ENCODE measurements around the gene COL9A1.

COL9A1 gene

GRCh38 chr6:70188202-70188601 lies 114.7 kb downstream of the COL9A1 start:
- no peak for ATAC-seq
- TF ChIP-seq ZNF8 (CRISPR knock-in tag; IDR thresholded peaks at IDR 0.05) (no peak), ZNF70 (CRISPR knock-in tag; IDR thresholded peaks at IDR 0.05) (no peak), ZC3H10 (CRISPR knock-in tag; IDR thresholded peaks at IDR 0.05) (no peak), ZFP3 (CRISPR knock-in tag; IDR thresholded peaks at IDR 0.05) (no peak), ISL1 (CRISPR knock-in tag; IDR thresholded peaks at IDR 0.05) (no peak), ARNTL (CRISPR knock-in tag; IDR thresholded peaks at IDR 0.05; ENCODE audit: borderline replicate concordance, low read depth) (no peak), ESRRG (CRISPR knock-in tag; IDR thresholded peaks at IDR 0.05) (no peak), PPARA (CRISPR knock-in tag; IDR thresholded peaks at IDR 0.05; ENCODE audit: borderline replicate concordance) (no peak), RARB (CRISPR knock-in tag; IDR thresholded peaks at IDR 0.05) (no peak), POU6F1 (CRISPR knock-in tag; IDR thresholded peaks at IDR 0.05; ENCODE audit: borderline replicate concordance, low read depth) (no peak), ZNF565 (CRISPR knock-in tag; conservative IDR thresholded peaks at IDR 0.05; ENCODE audit: low read depth) (no peak), BACH2 (CRISPR knock-in tag; IDR thresholded peaks at IDR 0.05; ENCODE audit: borderline replicate concordance) (no peak), CSDC2 (CRISPR knock-in tag; IDR thresholded peaks at IDR 0.05) (no peak), OSR1 (CRISPR knock-in tag; IDR thresholded peaks at IDR 0.05) (no peak), ZFP30 (CRISPR knock-in tag; IDR thresholded peaks at IDR 0.05) (no peak), SNAI2 (CRISPR knock-in tag; IDR thresholded peaks at IDR 0.05) (no peak), CREB5 (CRISPR knock-in tag; IDR thresholded peaks at IDR 0.05; ENCODE audit: low read depth) (no peak), TOX (CRISPR knock-in tag; IDR thresholded peaks at IDR 0.05; ENCODE audit: borderline replicate concordance) (no peak)

- TF ChIP-seq CREB5 (CRISPR knock-in tag; IDR thresholded peaks at IDR 0.05; ENCODE audit: low read depth) (no peak), ESRRG (CRISPR knock-in tag; IDR thresholded peaks at IDR 0.05) (no peak), POU6F1 (CRISPR knock-in tag; IDR thresholded peaks at IDR 0.05; ENCODE audit: borderline replicate concordance, low read depth) (no peak), TCF4 (CRISPR knock-in tag; IDR thresholded peaks at IDR 0.05; ENCODE audit: borderline replicate concordance) (no peak), TOX (CRISPR knock-in tag; IDR thresholded peaks at IDR 0.05; ENCODE audit: borderline replicate concordance) (no peak), SNAI2 (CRISPR knock-in tag; IDR thresholded peaks at IDR 0.05) (no peak), ARNTL (CRISPR knock-in tag; IDR thresholded peaks at IDR 0.05; ENCODE audit: borderline replicate concordance, low read depth) (no peak), ZNF70 (CRISPR knock-in tag; IDR thresholded peaks at IDR 0.05) (no peak), ZNF565 (CRISPR knock-in tag; conservative IDR thresholded peaks at IDR 0.05; ENCODE audit: low read depth) (no peak), GLIS3 (CRISPR knock-in tag; IDR thresholded peaks at IDR 0.05) (no peak), PATZ1 (CRISPR knock-in tag; IDR thresholded peaks at IDR 0.05; ENCODE audit: borderline replicate concordance) (no peak), ZFP3 (CRISPR knock-in tag; IDR thresholded peaks at IDR 0.05) (no peak), CSDC2 (CRISPR knock-in tag; IDR thresholded peaks at IDR 0.05) (no peak)
- no peak for ATAC-seq
These were observed 116.4 kb downstream of the COL9A1 start for GRCh38 chr6:70186461-70186860.

- no peak for TF ChIP-seq ZNF565 (CRISPR knock-in tag; conservative IDR thresholded peaks at IDR 0.05; ENCODE audit: low read depth)
- no peak for TF ChIP-seq ZFP3 (CRISPR knock-in tag; IDR thresholded peaks at IDR 0.05)
- no peak for TF ChIP-seq PATZ1 (CRISPR knock-in tag; IDR thresholded peaks at IDR 0.05; ENCODE audit: borderline replicate concordance)
- TF ChIP-seq ZNF8 (CRISPR knock-in tag; IDR thresholded peaks at IDR 0.05) = no peak
- TF ChIP-seq TSHZ2 (CRISPR knock-in tag; IDR thresholded peaks at IDR 0.05) = no peak
- no peak for TF ChIP-seq TCF4 (CRISPR knock-in tag; IDR thresholded peaks at IDR 0.05; ENCODE audit: borderline replicate concordance)
- TF ChIP-seq CREB5 (CRISPR knock-in tag; IDR thresholded peaks at IDR 0.05; ENCODE audit: low read depth) = no peak
- TF ChIP-seq BACH2 (CRISPR knock-in tag; IDR thresholded peaks at IDR 0.05; ENCODE audit: borderline replicate concordance) = no peak
- TF ChIP-seq ZC3H10 (CRISPR knock-in tag; IDR thresholded peaks at IDR 0.05) = no peak
- no peak for TF ChIP-seq RARB (CRISPR knock-in tag; IDR thresholded peaks at IDR 0.05)
- no peak for ATAC-seq
These were observed 118.2 kb downstream of the COL9A1 start for GRCh38 chr6:70184723-70185122.
